Stimulated activated CD4-positive, alpha-beta T cell treated with anti-CD3 and anti-CD28 coated beads, Interleukin-1b, Interleukin-23, amount 100 ng/mL, for 1 hour (primary cell): ENCODE results near the gene NALF2.

Source experiments
- DNase-seq, 2 donors: peaks; one replicate each; pipeline ENCODE4 v3.0.0-alpha.2; 2020; ENCODE audit warnings: low read depth in 2 of 2

NALF2 gene

DNA sequence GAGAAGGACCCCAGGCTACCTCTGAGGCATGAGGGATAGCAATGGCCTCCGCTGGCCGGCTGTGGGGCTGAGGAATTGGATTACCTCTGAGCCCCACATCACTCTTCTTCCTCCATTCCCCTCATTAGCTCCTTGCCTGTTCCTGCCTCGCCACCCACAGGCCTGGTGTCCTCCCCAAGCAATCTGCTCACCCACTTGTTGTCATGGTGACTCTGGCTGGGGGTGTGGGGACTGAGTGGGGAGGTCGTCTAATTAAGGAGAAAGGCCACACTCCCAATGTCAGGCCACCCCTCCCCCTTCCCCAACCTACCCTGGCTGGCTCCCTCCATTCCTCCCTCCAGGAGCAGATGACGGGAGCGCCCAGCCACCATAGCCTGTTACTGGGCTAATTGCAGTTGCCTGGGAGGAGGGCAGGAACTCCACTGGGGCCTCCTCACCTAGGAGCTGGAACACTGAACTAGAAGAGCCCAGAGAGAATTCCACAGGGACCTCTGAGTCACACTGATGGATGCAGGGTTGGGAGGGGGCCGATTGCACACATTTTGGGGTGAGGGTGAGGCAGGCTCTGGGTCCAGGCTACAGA lies 20.7 kb downstream of the NALF2 start:
- DNase-seq, result no peak

GRCh38 chrX:69530306-69530705 lies 26.2 kb downstream of the NALF2 start:
- no peak for DNase-seq

GRCh38 chrX:69531031-69531755 lies 27.1 kb downstream of the NALF2 start:
- no peak for DNase-seq

GRCh38 chrX:69535661-69536060 lies 31.5 kb downstream of the NALF2 start:
- DNase-seq, result no peak

- DNase-seq, result peak; percentile 42 to 44
These were observed 34.3 kb downstream of the NALF2 start for GRCh38 chrX:69538321-69538876.

- DNase-seq, result no peak
These were observed 35.3 kb downstream of the NALF2 start for GRCh38 chrX:69539437-69539836.

DNA sequence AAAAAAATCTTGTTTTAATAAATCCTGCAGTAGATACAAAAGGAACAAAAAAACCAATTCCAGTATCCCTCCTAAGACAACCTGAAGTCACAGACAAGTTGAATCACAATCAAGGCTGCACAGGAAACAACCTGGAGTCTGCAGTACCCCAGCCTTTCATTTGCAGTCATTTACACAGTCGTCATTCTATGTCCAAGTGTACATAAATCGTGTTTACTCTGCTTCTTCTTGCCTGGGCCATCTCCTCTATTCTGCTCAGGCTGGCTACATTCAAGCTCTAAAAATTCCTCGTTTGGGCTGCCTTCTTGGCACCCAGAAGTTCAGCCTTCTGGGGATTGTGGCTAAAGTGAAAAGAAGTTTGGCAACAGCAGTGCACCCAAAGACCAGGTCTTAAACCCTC lies 37.8 kb downstream of the NALF2 start:
- DNase-seq, result no peak

- no peak for DNase-seq
These were observed 39.4 kb downstream of the NALF2 start for GRCh38 chrX:69543572-69543971.

DNA sequence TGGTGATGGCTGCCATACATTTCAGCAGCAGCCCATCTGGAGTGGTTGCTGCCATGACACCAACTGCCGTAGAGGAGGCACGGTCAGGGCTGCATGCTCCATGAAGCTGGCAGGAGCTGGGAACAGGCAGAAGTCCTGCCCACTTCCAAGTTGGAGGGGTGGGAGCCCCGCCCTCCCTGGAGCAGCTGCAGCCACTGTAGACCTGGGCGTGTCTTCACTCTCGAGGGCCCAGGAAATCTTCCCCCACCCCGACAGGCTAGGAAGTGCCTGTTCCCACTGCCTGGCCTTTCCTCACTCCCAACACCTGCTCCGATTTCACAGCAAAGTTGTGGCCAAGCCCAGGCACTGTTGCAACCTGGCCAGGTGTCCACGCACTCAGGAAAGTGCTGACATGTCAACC lies 42.3 kb downstream of the NALF2 start:
- DNase-seq, result no peak

- DNase-seq, result no peak
These were observed 42.9 kb downstream of the NALF2 start for GRCh38 chrX:69546978-69547377.

DNA sequence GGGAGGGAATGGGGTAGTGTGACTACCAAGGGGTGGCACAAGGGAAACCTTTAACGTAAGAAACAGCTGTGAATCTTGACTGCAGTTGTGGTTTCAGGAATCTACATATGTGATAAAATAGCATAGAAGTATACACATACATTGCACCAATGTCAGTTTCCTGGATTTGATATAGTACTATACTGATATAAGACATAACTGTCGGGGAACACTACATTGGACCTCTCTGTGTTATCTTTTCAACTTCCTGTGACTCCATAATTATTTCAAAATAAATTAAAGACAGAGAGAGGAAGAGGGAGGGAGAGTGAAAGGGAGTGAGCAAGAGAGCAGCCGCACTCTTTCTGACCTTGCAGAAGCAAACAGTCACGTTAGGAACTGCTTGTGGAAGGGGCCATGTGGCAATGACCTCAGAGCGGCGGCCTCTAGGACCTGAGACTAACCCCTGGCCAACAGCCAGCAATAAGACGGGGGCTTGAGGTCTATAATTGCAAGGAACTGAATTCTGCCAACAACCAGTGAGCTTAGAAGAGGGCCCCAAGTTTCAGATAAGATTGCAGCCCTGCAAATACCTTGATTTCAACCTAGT lies 47.4 kb downstream of the NALF2 start:
- DNase-seq, result no peak

DNA sequence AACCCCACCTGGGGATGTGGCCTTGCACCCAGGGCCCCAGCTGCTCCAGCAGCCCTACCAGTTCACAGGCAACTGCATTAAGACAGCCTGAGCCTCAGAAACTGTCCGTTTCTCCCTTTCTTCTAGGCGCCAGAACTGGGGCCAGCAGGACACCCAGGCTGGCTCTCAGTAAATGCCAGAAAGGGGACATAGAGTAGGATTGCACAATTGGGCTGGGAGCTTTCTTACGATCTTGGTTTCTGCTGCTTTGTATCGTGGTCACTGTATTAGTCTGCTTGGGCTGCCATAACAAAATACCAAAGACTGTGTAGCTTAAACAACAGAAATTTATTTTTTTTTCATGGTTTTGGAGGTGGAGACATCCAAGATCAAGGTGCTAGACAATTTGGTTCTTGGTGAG lies 48.4 kb downstream of the NALF2 start:
- no peak for DNase-seq
